Activated CD4-positive, alpha-beta T cell treated with anti-CD3 and anti-CD28 coated beads, Interleukin-2, amount 10 ng/mL, durations not matched to agents 7 days and 5 days (primary cell): ENCODE measurements around the gene OR1K1. TPM values are rescaled to one million over a fixed set of nuclear protein-coding genes. Genes with fewer than 3 reads are reported as not detected.
"Not testable (repeated sequence)": the region's sequence is repeated elsewhere in the genome, so short reads cannot be mapped to it uniquely, and the experiment has no call there.

Source experiments
- CTCF ChIA-PET: fragments of 350-600 bp; sonication (Branson Sonifier 250); formaldehyde crosslinking; loops from one replicate; lab custom pipeline; 2021; ENCODE audit warnings: antibody characterized with exemption; lab: Charles Lee
- POLR2A ChIA-PET: fragments of 350-600 bp; sonication (Branson Sonifier 250); formaldehyde crosslinking; loops from one replicate; lab custom pipeline; 2021; ENCODE audit warnings: antibody characterized with exemption; lab: Charles Lee
- DNase-seq: peaks from one replicate; pipeline ENCODE4 v3.0.0-alpha.2; 2020
- H3K27ac Mint-ChIP-seq: one replicate; pipeline ENCODE4 v1.8.0; 2021; ENCODE audit warnings: mild to moderate bottlenecking, moderate library complexity, mixed read lengths
- H3K27me3 Mint-ChIP-seq: one replicate; pipeline ENCODE4 v1.8.0; 2021; ENCODE audit warnings: mixed read lengths
- H3K36me3 Mint-ChIP-seq: one replicate; pipeline ENCODE4 v1.8.0; 2021; ENCODE audit warnings: low read depth, mixed read lengths
- H3K4me1 Mint-ChIP-seq: one replicate; pipeline ENCODE4 v1.8.0; 2021; ENCODE audit warnings: mixed read lengths
- H3K4me3 Mint-ChIP-seq: one replicate; pipeline ENCODE4 v1.8.0; 2021; ENCODE audit warnings: mild to moderate bottlenecking, moderate library complexity, mixed read lengths
- H3K9me3 Mint-ChIP-seq: one replicate; pipeline ENCODE4 v1.8.0; 2021; ENCODE audit warnings: mixed read lengths
- total RNA-seq, 2 experiments: library from RNA; stranded (reverse); gene quantifications; one replicate each; pipeline ENCODE4 v1.2.3, GENCODE V29; 2021

Gene OR1K1
- total RNA-seq, 2 experiments from 2014 or later, result not detected

- ChIA-PET POLR2A (no interaction called here), CTCF (interaction anchor here (0.6 to 1.3 kb wide), 4 partner anchors 16 to 693 kb away, joined by 3 to 5 read pairs (median 4); no protein-coding TSS in a partner anchor)
- H3K27ac Mint-ChIP-seq, result no peak overlapping the region
- no peaks in the 10 kb centered on the region for H3K9me3 Mint-ChIP-seq
- H3K4me1 Mint-ChIP-seq, result peaks cover 51% of the 10 kb centered on the region
- no peaks in the 10 kb centered on the region for H3K27me3 Mint-ChIP-seq
- H3K36me3 Mint-ChIP-seq, result peaks cover 34% of the 10 kb centered on the region
- no peak for DNase-seq
- no peak overlapping the region for H3K4me3 Mint-ChIP-seq
Observed at GRCh38 chr9:122819326-122819725, 19.4 kb downstream of the OR1K1 start.

DNA sequence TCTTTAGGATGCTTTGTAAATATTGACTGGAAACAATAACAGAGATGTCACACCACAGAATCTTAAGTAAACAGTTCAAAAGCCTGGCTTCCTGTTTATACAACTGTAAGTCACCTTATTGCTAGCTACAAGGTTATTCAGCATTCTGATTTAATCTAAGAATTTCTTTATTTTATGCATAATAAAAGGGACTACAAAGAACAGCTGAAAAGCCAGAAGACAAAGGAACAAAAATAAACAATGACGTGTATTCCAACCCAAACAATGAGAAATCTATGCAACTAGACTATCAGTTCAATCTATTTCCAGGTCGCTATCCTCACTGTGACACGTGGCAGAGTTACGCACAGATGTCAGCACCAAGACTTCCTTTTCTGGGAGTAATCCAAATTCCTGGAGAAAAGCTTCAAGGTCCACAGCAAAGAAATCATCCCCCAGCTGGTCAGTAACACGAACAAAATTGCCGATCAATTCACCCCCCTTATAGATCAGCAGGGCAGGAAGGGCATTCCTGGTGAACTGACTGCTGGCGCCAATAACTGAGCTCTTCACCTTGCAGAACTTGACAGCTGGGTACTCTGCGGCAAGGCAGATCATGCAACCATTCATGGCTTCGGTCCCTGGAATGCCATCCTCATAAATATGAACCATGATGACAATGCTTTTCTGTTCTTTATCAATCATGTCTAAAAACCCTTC is 20.0 kb downstream of the OR1K1 start:
- Mint-ChIP-seq H3K4me1 (peaks cover 56% of the 10 kb centered on the region), H3K27ac (peak overlapping the region; percentile 43), H3K4me3 (no peak overlapping the region), H3K36me3 (peaks cover 39% of the 10 kb centered on the region), H3K9me3 (no peaks in the 10 kb centered on the region), H3K27me3 (no peaks in the 10 kb centered on the region)
- no peak for DNase-seq
- ChIA-PET CTCF (interaction anchor here (0.6 to 1.3 kb wide), 5 partner anchors 15 to 694 kb away, joined by 3 to 5 read pairs (median 3); no protein-coding TSS in a partner anchor), POLR2A (no interaction called here)

DNA sequence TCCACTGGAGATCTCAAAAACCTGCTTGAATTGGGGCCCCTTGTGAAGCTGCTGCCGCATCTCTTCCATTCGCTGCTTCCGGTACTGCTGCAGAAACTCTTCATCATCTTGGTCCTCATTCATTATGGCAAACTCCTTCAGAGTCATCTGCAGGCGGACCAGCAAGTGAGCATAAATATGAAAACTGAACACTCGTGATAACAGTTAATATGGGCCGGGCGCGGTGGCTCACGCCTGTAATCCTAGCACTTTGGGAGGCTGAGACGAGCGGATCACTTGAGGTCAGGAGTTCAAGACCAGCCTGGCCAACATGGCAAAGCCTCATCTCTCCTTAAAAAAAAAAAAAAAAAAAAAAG is 20.5 kb downstream of the OR1K1 start:
- DNase-seq, result no peak
- ChIA-PET POLR2A (interaction anchor here (0.6 kb wide), 1 partner anchor 91 kb away, joined by 7 read pairs; no protein-coding TSS in a partner anchor), CTCF (interaction anchor here (0.9 kb wide), 1 partner anchor 15 kb away, joined by 3 read pairs; no protein-coding TSS in a partner anchor)
- Mint-ChIP-seq H3K9me3 (no peaks in the 10 kb centered on the region), H3K27me3 (no peaks in the 10 kb centered on the region), H3K4me3 (no peak overlapping the region), H3K27ac (no peak overlapping the region), H3K36me3 (peaks cover 39% of the 10 kb centered on the region), H3K4me1 (peaks cover 56% of the 10 kb centered on the region)

- Mint-ChIP-seq H3K27me3 (no peaks in the 10 kb centered on the region), H3K9me3 (no peaks in the 10 kb centered on the region), H3K4me3 (no peak overlapping the region), H3K36me3 (peaks cover 43% of the 10 kb centered on the region), H3K4me1 (peaks cover 55% of the 10 kb centered on the region), H3K27ac (no peak overlapping the region)
- POLR2A ChIA-PET, result interaction anchor here (0.6 kb wide), 1 partner anchor 90 kb away, joined by 7 read pairs; no protein-coding TSS in a partner anchor
- DNase-seq, result no peak
- CTCF ChIA-PET, result no interaction called here
Observed at GRCh38 chr9:122821278-122821943, 21.5 kb downstream of the OR1K1 start.

DNA sequence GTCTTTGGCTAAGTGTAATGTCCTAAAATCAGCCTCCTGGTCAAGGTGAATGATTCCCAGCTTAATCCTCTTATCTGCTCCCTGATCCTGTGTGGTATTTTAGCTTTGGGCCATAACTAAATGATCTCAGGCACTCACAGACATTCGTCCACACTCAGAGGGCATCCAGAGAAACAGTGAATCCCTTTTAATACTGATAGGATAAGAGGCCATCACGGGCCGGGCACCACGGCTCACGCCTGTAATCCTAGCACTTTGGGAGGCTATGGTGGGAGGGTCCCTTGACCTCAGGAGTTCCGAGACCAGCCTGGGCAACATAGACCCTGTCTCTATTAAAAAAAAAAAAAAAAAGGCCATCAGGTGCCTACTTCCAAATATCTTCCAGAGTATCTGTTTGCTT is 22.1 kb downstream of the OR1K1 start:
- POLR2A ChIA-PET, result no interaction called here
- Mint-ChIP-seq H3K4me3 (no peak overlapping the region), H3K36me3 (peaks cover 42% of the 10 kb centered on the region), H3K27ac (no peak overlapping the region), H3K9me3 (no peaks in the 10 kb centered on the region), H3K27me3 (no peaks in the 10 kb centered on the region), H3K4me1 (peaks cover 55% of the 10 kb centered on the region)
- no peak for DNase-seq
- CTCF ChIA-PET, result no interaction called here

DNA sequence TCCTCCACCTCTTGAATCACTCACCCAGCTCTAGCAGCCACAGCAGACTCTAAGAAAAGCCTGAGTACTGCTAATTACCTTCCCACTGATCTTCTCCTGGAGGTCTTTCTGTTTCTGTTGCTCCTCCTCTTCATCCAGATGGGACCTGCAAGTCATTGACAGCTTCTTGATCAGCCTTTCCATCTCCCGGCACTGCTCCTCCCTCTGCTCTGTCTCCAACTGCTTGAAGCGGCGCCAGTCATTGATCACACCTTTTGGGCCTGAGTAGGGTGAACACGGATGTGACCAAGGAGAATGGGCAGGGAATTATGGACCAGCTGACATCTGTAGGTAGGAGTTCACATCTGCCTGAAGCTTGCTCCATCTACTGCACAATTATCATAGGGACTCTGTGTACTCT is 23.0 kb downstream of the OR1K1 start:
- no peak overlapping the region for H3K4me3 Mint-ChIP-seq
- peaks cover 41% of the 10 kb centered on the region for H3K36me3 Mint-ChIP-seq
- no peak for DNase-seq
- H3K27ac Mint-ChIP-seq, result no peak overlapping the region
- ChIA-PET POLR2A (no interaction called here), CTCF (interaction anchor here (1.2 kb wide), 1 partner anchor 10 kb away, joined by 3 read pairs; no protein-coding TSS in a partner anchor)
- H3K27me3 Mint-ChIP-seq, result no peaks in the 10 kb centered on the region
- peaks cover 58% of the 10 kb centered on the region for H3K4me1 Mint-ChIP-seq
- H3K9me3 Mint-ChIP-seq, result no peaks in the 10 kb centered on the region

DNA sequence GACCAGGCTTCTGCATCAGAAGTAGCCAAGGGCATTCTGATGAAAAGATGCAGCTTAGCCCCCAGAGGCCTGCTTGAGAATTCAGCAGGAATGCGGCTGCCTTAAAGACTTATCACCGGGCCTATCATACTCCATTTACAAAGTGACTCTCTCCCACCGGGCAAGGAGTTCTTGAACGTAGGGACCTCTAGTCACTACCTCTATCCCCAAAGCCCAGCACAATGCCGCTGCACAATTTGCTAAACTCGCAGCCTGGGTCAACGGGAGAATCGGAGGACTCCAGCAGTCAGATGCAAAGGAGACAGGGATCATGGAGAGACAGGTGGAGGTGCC is 27.8 kb downstream of the OR1K1 start:
- Mint-ChIP-seq H3K4me1 (peaks cover 44% of the 10 kb centered on the region), H3K27me3 (no peaks in the 10 kb centered on the region), H3K36me3 (peaks cover 25% of the 10 kb centered on the region), H3K27ac (peak overlapping the region; percentile 97), H3K9me3 (no peaks in the 10 kb centered on the region), H3K4me3 (peak overlapping the region; percentile 97)
- POLR2A ChIA-PET, result no interaction called here
- CTCF ChIA-PET, result interaction anchor here (1.2 kb wide), 1 partner anchor 103 kb away, joined by 3 read pairs; the partner anchor contains the start of gene ZBTB26
- DNase-seq, result no peak

DNA sequence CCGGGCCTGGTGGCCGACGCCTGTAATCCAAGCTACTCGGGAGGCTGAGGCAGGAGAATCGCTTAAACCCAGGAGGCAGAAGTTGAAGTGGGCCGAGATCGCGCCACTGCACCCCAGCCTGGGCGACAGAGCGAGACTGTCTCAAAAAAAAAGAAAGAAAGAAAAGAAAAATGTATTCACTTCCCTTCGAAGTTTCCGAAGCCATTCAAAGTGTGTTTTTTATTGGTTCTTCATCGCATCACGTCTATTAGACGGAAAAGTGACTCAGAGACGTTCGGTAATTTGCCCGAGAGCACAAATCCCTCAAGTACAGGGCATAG is 29.0 kb downstream of the OR1K1 start:
- POLR2A ChIA-PET, result not testable (repeated sequence)

DNA sequence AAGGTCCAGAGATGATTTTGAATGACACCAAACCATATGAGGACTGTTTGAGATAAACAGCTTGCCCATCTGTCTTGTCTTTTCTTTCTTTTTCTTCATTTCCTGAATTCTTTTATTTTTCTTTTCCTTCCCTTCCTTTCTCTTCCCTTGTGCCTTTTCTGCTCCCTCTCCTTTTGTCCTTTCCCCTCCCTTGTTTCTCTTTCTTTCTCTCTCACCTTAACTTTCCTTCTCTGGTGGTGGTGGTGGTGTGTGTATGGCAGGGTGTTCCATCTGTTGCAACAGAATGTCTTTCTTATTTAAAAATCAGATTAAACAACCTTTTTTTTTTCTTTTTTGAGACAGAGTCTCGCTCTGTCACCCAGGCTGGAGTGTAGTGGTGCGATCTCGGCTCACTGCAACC is 32.3 kb downstream of the OR1K1 start:
- POLR2A ChIA-PET, result no interaction called here
- Mint-ChIP-seq H3K27ac (no peak overlapping the region), H3K27me3 (no peaks in the 10 kb centered on the region), H3K9me3 (peaks cover 3% of the 10 kb centered on the region), H3K4me3 (no peak overlapping the region), H3K36me3 (peaks cover 2% of the 10 kb centered on the region), H3K4me1 (peaks cover 32% of the 10 kb centered on the region)
- CTCF ChIA-PET, result interaction anchor here (0.7 kb wide), 1 partner anchor 1757 kb away, joined by 4 read pairs; the partner anchor contains the start of gene CNTRL
- no peak for DNase-seq

More for the DNA sequence above, 29.0 kb downstream of the OR1K1 start:
- H3K9me3 Mint-ChIP-seq, H3K27me3 Mint-ChIP-seq, DNase-seq: not testable (repeated sequence)
- Mint-ChIP-seq H3K36me3 (peaks cover 17% of the 10 kb centered on the region), H3K27ac (peak overlapping the region; percentile 97), H3K4me3 (peak overlapping the region; percentile 97), H3K4me1 (peaks cover 39% of the 10 kb centered on the region)
- CTCF ChIA-PET, result interaction anchor here (1.0 to 1.2 kb wide), 3 partner anchors 10 to 102 kb away, joined by 3 to 4 read pairs (median 3); partner anchors contain the start of gene ZBTB26

GRCh38 chr9:122835313-122835731 is 35.4 kb downstream of the OR1K1 start:
- Mint-ChIP-seq H3K4me1 (peaks cover 22% of the 10 kb centered on the region), H3K27me3 (no peaks in the 10 kb centered on the region), H3K4me3 (peak overlapping the region; percentile 41), H3K36me3 (no peaks in the 10 kb centered on the region), H3K27ac (peak overlapping the region; percentile 86), H3K9me3 (peaks cover 7% of the 10 kb centered on the region)
- CTCF ChIA-PET, result interaction anchor here (0.5 to 1.2 kb wide), 6 partner anchors 11 to 1421 kb away, joined by 3 to 4 read pairs (median 3); partner anchors contain the start of gene RC3H2
- peak; percentile 40 for DNase-seq
- POLR2A ChIA-PET, result no interaction called here

- no peak for DNase-seq
- no peaks in the 10 kb centered on the region for H3K27me3 Mint-ChIP-seq
- peaks cover 7% of the 10 kb centered on the region for H3K9me3 Mint-ChIP-seq
- no peak overlapping the region for H3K4me3 Mint-ChIP-seq
- ChIA-PET CTCF (no interaction called here), POLR2A (no interaction called here)
- H3K4me1 Mint-ChIP-seq, result peaks cover 19% of the 10 kb centered on the region
- no peaks in the 10 kb centered on the region for H3K36me3 Mint-ChIP-seq
- H3K27ac Mint-ChIP-seq, result no peak overlapping the region
Observed at GRCh38 chr9:122837266-122837850, 37.4 kb downstream of the OR1K1 start.

DNA sequence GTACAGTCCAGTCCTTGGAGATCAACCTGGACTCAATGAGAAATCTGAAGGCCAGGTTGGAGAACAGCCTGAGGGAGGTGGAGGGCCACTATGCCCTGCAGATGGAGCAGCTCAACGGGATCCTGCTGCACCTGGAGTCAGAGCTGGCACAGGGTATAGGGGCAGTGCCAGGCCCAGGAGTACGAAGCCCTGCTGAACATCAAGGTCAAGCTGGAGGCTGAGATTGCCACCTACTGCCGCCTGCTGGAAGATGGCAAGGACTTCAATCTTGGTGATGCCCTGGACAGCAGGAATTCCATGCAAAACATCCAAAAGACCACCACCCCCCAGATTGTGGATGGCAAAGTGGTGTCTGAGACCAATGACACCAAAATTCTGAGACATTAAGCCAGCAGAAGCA is 38.5 kb downstream of the OR1K1 start:
- DNase-seq, H3K27ac Mint-ChIP-seq, H3K27me3 Mint-ChIP-seq, H3K4me3 Mint-ChIP-seq, H3K9me3 Mint-ChIP-seq, POLR2A ChIA-PET, H3K36me3 Mint-ChIP-seq: not testable (repeated sequence)
- peaks cover 21% of the 10 kb centered on the region for H3K4me1 Mint-ChIP-seq
- CTCF ChIA-PET, result interaction anchor here (1.6 to 1.7 kb wide), 2 partner anchors 9 to 10 kb away, joined by 3 read pairs; no protein-coding TSS in a partner anchor
